ENCODE data around the gene MYCBP. TPM values are rescaled to one million over a fixed set of nuclear protein-coding genes. Genes with fewer than 3 reads are reported as not detected.

The MYCBP gene
- total and polyA plus RNA-seq, 2 of the 13 experiments (the other 11 are each of a cell fraction or from before 2014, with no cell fraction given), result 11.4 to 30.4 TPM

DNA sequence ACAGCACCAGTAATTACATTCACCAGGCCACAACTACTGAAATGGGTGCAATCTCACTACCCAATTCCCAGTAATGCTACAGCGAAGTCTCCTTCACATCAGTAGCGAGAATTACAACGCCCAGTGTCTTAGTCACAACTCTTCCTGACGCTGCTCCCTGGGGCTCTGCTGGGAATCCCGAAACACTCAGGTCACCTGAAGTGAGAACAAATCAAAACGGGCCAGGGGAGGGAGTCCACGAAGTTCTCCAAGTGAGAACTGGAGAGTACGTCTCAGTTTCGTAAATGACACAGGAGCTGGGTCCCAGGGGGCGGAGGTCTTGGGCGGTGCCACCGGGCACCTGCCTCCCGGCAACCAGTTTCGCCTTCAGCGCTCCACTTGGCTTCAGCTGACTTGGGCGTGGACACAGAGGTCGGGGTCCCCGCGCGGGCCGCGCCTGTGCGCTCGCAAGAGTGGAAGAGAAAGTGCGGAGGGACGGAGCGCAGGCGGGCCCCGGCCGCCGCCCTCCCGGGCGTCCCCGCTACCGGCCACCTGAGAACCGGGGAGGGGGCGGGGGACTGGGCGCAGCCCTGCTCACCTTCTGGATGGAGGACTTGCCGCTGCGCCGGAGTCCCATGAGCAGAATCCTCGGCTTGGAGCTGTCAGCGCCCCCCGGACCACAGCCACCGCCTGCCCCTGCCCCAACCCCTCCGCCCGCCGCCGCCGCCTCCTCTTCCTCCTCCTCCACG lies 14.2 kb downstream of the MYCBP start (continued):
- TF ChIP-seq ZNF546 (CRISPR knock-in tag; conservative IDR thresholded peaks at IDR 0.05) (no peak), KDM5A (IDR thresholded peaks at IDR 0.05; ENCODE audit: borderline replicate concordance, low read length) (peak; percentile 68; the same call in 1 of the 2 replicates), IRX3 (CRISPR knock-in tag; IDR thresholded peaks at IDR 0.05; ENCODE audit: borderline replicate concordance, low read depth) (0 out of 2 replicates have a peak, but pooled peaks have one; percentile 44), BRD4 (CRISPR knock-in tag; IDR thresholded peaks at IDR 0.05) (peak; percentile 26; the same call in 1 of the 2 replicates), ZNF777 (CRISPR knock-in tag; IDR thresholded peaks at IDR 0.05) (peak; percentile 16; the same call in 1 of the 2 replicates), ZNF446 (CRISPR knock-in tag; IDR thresholded peaks at IDR 0.05) (0 out of 2 replicates have a peak, but pooled peaks have one; percentile 45), ZNF256 (CRISPR knock-in tag; conservative IDR thresholded peaks at IDR 0.05) (no peak), ZFAT (CRISPR knock-in tag; conservative IDR thresholded peaks at IDR 0.05) (0 out of 2 replicates have a peak, but pooled peaks have one; percentile 60), ZNF225 (CRISPR knock-in tag; IDR thresholded peaks at IDR 0.05) (no peak), FOXK2 (IDR thresholded peaks at IDR 0.05) (no peak), ZNF430 (CRISPR knock-in tag; IDR thresholded peaks at IDR 0.05) (peak; percentile 16; the same call in 1 of the 2 replicates), HNRNPLL (IDR thresholded peaks at IDR 0.05; ENCODE audit: low read depth, low read length, poor library complexity, severe bottlenecking) (peak; percentile 40), ZNF614 (CRISPR knock-in tag; IDR thresholded peaks at IDR 0.05; ENCODE audit: borderline replicate concordance) (no peak), SIN3A (IDR thresholded peaks at IDR 0.05; ENCODE audit: borderline replicate concordance, low read depth, low read length) (peak; percentile 58; the same call in 1 of the 2 replicates)
- TF ChIP-seq, protein P1, sequence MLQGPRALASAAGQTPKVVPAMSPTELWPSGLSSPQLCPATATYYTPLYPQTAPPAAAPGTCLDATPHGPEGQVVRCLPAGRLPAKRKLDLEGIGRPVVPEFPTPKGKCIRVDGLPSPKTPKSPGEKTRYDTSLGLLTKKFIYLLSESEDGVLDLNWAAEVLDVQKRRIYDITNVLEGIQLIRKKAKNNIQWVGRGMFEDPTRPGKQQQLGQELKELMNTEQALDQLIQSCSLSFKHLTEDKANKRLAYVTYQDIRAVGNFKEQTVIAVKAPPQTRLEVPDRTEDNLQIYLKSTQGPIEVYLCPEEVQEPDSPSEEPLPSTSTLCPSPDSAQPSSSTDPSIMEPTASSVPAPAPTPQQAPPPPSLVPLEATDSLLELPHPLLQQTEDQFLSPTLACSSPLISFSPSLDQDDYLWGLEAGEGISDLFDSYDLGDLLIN (CRISPR knock-in tag; IDR thresholded peaks at IDR 0.05; ENCODE audit: borderline replicate concordance), result peak; percentile 26; the same call in 1 of the 2 replicates
- TF ChIP-seq, protein P2, sequence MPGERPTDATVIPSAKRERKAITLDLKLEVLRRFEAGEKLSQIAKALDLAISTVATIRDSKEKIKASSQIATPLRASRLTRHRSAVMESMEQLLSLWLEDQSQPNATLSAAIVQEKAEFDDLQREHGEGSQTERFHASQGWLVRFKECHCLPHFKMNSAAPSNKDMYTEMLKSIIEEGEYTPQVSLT (CRISPR knock-in tag; IDR thresholded peaks at IDR 0.05; ENCODE audit: borderline replicate concordance, low read depth), result no peak
- TF ChIP-seq, protein P3, sequence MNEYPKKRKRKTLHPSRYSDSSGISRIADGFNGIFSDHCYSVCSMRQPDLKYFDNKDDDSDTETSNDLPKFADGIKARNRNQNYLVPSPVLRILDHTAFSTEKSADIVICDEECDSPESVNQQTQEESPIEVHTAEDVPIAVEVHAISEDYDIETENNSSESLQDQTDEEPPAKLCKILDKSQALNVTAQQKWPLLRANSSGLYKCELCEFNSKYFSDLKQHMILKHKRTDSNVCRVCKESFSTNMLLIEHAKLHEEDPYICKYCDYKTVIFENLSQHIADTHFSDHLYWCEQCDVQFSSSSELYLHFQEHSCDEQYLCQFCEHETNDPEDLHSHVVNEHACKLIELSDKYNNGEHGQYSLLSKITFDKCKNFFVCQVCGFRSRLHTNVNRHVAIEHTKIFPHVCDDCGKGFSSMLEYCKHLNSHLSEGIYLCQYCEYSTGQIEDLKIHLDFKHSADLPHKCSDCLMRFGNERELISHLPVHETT (CRISPR knock-in tag; conservative IDR thresholded peaks at IDR 0.05), result 0 out of 2 replicates have a peak, but pooled peaks have one; percentile 48
- TF ChIP-seq, protein P4, sequence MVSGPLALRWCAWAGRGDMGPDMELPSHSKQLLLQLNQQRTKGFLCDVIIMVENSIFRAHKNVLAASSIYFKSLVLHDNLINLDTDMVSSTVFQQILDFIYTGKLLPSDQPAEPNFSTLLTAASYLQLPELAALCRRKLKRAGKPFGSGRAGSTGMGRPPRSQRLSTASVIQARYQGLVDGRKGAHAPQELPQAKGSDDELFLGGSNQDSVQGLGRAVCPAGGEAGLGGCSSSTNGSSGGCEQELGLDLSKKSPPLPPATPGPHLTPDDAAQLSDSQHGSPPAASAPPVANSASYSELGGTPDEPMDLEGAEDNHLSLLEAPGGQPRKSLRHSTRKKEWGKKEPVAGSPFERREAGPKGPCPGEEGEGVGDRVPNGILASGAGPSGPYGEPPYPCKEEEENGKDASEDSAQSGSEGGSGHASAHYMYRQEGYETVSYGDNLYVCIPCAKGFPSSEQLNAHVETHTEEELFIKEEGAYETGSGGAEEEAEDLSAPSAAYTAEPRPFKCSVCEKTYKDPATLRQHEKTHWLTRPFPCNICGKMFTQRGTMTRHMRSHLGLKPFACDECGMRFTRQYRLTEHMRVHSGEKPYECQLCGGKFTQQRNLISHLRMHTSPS (CRISPR knock-in tag; IDR thresholded peaks at IDR 0.05; ENCODE audit: low read depth), result 0 out of 2 replicates have a peak, but pooled peaks have one; percentile 40
- TF ChIP-seq, protein P5, sequence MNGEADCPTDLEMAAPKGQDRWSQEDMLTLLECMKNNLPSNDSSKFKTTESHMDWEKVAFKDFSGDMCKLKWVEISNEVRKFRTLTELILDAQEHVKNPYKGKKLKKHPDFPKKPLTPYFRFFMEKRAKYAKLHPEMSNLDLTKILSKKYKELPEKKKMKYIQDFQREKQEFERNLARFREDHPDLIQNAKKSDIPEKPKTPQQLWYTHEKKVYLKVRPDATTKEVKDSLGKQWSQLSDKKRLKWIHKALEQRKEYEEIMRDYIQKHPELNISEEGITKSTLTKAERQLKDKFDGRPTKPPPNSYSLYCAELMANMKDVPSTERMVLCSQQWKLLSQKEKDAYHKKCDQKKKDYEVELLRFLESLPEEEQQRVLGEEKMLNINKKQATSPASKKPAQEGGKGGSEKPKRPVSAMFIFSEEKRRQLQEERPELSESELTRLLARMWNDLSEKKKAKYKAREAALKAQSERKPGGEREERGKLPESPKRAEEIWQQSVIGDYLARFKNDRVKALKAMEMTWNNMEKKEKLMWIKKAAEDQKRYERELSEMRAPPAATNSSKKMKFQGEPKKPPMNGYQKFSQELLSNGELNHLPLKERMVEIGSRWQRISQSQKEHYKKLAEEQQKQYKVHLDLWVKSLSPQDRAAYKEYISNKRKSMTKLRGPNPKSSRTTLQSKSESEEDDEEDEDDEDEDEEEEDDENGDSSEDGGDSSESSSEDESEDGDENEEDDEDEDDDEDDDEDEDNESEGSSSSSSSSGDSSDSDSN (CRISPR knock-in tag; IDR thresholded peaks at IDR 0.05), result peak; percentile 26; the same call in 1 of the 2 replicates

All from HepG2 (cell line).